A172 (cell line): ENCODE measurements around the gene SNX11. TPM values are rescaled to one million over a fixed set of nuclear protein-coding genes. Genes with fewer than 3 reads are reported as not detected.
A peak's percentile ranks its signal among the peaks of the same experiment; 100 is the strongest.

Experiments
- DNase-seq: peaks from one replicate; pipeline ENCODE4 v3.0.0-alpha.2; 2015; ENCODE audit warnings: low spot score
- total RNA-seq: library from RNA; depleted of rRNA; stranded (reverse); fragments of >200 nt; shearing (Covaris generic); gene quantifications from 2 replicates; pipeline ENCODE4 v1.2.3, GENCODE V29; 2014

Gene SNX11
- total RNA-seq, 1 experiment from 2014 or later = 24.8 TPM

GRCh38 chr17:48131216-48131824 is 23.8 kb downstream of the SNX11 start:
- peak; percentile 83 for DNase-seq

DNA sequence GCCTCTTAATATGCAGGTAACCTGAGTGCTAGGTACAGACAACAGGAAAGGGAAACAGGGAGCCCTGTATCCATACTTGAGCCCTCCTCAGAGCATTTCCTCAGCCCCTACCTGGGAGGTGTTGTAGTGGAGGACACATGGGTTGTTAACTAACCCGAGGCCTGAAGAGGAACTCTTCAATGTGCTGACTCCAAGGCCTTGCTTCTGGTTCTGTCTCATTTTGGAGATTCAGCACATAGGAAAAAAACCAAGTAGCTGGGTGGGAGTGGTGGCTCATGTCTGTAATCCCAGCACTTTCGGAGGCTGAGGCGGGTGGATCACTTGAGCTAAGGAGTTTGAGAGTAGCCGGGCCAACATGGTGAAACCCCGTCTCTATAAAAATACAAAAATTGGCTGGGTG is 24.8 kb downstream of the SNX11 start:
- DNase-seq = no peak

DNA sequence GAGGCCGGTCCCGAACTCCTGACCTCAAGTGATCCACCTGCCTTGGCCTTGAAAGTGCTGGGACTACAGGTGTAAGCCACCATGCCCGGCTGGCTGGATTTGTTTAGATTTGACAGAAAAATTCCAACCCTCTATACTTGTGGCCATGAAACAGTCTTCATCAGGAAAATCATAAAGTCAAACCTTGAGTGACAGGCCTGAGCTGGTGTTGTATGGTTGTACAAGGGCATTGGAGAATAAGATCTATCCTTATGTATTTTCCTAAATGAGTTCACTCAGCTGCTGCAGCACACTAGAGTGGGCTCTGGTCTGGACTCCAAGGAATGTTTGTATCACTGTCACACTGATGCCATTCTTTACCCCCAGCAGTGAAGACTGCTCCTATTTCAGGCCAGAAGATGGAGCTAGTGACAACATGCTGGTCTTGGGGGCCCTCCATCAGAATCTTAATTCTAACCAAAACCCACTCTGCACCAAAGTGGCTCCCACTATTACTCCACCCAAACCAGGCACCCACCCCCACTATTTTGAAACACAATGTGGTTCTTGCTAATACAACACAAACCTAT is 27.4 kb downstream of the SNX11 start:
- DNase-seq = no peak

DNA sequence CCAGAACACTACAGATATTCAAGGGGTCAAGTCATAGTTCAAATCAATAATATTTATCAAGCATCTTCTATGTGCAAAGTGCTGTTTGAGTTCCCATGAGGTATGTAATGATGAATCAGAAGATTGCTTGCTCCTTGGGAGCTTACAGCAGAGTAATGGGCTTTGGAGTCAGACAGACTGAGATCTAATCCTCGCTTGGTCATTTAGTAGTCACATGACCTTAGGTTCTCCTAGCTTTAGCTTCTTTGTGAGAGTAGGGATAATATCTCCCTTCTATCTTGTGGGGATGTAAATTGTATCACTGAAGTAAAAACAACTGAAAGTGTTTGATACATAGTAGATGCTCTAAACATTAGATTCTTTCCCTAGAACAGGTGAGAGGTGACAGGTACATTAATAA is 30.1 kb downstream of the SNX11 start:
- DNase-seq = no peak

- DNase-seq = no peak
Measured at GRCh38 chr17:48139944-48140343, 32.4 kb downstream of the SNX11 start.

GRCh38 chr17:48143629-48144028 is 36.1 kb downstream of the SNX11 start:
- DNase-seq = no peak

GRCh38 chr17:48144231-48144630 is 36.7 kb downstream of the SNX11 start:
- no peak for DNase-seq

GRCh38 chr17:48144976-48145798 is 37.6 kb downstream of the SNX11 start:
- DNase-seq = no peak

DNA sequence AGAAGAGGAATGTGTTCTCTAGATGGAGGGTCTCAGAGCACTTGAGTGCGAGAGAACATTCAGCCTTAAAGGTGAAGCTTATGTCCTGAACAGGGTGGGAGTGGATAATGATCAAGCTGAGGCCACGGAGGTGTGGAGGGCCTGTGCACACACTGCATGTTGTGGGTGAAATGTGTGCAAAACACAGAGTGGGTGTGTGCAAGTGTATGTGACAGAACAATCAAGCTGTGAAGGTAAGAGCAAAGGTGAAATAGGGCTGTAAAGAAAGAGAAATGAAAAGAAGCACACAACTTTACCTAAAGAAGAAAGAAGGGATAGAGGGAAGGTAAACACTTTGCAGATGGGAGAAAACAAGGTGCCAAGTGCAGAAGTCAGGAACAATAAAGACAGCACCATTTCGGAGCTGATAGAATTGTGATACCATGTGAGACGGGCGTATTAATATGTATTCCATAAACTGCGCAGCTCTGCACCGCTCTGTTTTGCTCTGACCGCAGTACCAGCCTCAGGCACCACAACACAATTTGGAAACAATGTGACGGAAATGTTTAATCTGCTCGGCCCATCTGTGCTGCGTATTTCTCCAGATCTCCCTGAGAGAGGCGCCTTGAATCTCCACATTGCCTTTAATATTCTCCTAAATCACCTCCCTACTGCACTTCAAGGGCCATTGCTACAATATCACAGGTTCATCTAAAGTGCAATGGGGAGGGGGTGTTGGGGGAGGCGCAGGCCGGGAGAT is 40.6 kb downstream of the SNX11 start:
- DNase-seq = no peak

DNA sequence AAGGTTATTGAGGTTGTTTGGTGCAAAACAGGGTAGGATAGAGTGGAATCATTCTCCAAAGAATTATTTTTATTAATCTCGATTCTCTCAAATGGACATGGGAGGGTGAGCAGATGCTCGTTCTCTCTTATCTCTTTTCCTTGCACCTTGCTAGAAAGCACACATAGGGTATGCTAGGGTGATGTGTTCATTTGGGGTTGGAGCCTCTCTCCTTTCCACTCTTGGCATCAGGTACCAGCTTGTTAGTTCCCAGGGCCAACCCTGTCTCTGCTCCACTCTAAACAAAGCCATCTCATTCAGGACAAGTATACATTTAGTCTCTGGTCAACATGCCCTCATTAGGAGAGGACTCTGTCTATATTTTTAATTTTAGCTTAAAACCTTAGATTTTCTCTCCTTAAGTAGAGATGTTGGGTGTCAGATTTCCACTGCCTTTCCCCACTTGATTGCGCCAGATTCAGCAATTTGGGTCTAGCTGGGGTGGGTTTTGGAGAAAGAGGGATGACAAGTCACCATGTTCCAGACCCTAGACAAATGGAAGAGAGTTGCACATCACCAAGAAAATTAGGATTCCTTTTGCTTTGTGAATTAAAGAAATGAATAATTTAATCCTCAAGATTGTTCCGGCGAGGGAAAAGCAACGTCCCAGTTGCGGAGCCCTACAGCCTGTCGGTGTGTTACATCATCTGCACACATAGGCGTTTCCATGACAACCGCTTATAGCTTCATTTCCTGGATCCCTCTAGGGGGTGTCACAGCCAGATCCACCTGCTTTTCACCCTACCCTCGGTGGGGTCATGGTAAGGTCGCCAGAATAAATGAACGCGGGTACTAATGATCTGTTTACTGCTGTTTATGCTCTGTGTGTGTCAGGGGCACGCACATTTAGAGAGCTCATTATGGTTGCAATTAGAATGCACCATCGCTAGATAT is 41.6 kb downstream of the SNX11 start:
- DNase-seq = no peak

DNA sequence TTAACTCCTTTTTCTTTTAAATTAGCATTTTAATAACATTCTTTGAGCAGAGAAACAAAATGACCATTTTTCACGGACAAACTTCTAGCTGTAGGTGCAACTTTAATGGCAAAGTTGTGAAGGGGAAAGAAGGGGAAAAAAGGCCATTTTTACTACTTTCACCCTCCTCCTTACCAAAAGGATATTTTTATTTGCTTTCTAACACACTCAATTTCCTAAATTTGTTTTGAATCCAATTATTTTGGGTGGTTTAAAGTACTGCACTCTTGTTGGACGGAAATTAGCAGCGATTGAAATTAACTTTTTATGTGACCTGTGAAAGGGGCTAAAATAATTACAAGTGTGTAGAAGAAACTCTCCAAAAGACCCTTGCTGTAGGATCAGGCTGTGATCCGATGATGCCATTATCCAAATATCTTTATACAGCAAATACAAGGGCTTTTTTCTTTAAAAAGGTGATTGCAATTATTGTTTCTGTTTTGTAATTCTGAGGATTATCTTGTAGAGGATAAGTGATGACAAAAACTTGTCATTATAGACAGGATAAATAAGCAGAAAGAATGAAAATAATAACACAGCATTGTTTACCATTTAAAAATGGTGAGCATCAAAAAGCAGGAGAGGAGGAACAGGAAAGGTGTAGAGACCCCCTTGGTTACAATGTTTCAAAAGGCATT is 42.4 kb downstream of the SNX11 start:
- no peak for DNase-seq

GRCh38 chr17:48150597-48151001 is 43.0 kb downstream of the SNX11 start:
- DNase-seq = no peak

- no peak for DNase-seq
Measured at GRCh38 chr17:48151220-48151619, 43.7 kb downstream of the SNX11 start.

DNA sequence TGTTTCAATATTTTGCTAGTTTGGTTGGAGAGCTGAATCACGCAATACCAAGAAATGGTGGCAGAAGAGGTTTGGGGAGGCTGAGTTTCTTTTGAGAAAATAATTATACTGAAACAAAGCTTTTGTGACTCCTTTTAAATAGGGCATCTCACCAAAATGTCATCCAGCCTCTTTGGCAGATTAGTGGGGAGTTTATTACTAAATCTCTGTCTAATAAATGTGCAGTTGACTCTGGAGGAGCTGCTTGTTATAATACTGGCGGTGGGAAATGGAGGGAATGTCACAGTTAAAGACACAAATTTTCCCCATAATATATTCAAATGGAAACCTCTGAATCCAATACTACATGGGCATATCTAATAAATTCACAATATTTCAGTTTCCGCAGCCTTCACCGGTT is 44.7 kb downstream of the SNX11 start:
- no peak for DNase-seq

- peak; percentile 63 for DNase-seq
Measured at GRCh38 chr17:48153691-48154358, 46.3 kb downstream of the SNX11 start.

- DNase-seq = no peak
Measured at GRCh38 chr17:48155889-48156611, 48.5 kb downstream of the SNX11 start.

DNA sequence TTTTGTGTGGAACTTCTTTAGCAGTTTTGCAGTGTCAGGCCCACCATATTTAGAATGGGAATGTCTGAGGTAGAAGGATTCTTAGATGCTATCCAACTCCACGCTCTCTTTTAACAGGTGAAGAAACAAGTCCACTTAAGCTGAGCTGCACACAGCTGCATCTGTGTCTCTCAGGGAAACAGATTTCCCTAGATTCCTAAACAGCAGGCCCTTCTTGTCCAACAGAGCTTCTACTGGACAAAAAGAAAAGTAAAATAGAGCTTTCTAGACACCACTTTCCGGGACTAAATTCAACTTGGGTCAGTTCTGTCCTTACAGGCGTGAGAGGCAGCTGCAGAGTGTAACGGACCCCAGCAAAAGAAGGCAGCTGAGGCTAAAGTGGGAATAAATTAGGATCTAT is 51.7 kb downstream of the SNX11 start:
- DNase-seq = no peak

DNA sequence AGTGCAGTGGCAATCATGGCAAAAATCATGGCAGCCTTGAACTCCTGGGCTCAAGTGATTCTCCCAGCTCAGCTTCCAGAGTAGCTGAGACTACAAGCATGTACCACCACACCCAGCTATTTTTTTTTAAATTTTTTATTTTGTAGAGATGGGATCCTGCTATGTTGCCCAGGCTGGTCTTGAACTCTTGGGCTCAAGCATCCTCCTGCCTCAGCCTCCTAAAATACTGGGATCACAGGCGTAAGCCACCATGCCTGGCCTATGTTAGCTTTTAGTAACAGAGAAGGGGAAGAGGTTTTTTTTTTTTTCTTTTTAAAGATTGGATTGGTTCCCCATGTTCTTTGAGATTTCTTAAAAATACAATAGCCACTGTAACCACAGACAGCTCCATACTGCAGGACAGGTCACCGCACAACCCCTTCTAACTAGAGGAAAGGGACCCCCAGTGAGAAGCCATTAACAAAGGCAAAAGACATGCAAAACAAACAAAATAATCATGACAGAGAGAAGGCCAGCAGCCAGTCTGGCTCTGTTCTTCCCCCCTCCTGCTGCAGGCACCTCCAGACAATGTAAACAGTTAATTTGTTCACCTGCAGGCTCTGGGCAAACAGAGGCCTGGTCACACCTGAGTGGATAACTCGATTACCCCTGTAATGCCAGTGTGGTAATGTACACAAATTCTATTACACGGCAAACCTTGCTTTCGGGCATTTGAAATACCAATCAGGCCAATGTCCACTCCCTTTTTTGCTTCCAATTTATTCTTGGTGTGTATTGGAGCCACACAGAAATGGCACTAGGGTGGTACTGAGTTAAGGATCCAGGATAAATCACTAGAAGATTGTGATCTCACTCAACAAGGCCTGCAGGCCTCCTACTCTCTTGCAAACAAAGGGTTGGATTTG is 52.9 kb downstream of the SNX11 start:
- DNase-seq = no peak
